OCI-LY1 (cell line): ENCODE results near the gene IL16.

Experiments
- EZH2 ChIP-seq: fragments of 200-600 bp; sonication (generic), shearing (Covaris generic); IDR thresholded peaks from 2 replicates; pipeline ENCODE4 v1.8.0; 2017; ENCODE audit warnings: borderline replicate concordance, mixed run types, mild to moderate bottlenecking, antibody characterized with exemption, low read length, moderate library complexity, mixed read lengths
- TF ChIP-seq, protein P1 (sequence below): fragments of 200-600 bp; sonication (generic), shearing (Covaris generic); IDR thresholded peaks from 2 replicates; pipeline ENCODE4 v1.5.1; 2017; ENCODE audit warnings: mild to moderate bottlenecking, antibody characterized with exemption, low read length, moderate library complexity, mixed read lengths

- TF ChIP-seq, protein P1, sequence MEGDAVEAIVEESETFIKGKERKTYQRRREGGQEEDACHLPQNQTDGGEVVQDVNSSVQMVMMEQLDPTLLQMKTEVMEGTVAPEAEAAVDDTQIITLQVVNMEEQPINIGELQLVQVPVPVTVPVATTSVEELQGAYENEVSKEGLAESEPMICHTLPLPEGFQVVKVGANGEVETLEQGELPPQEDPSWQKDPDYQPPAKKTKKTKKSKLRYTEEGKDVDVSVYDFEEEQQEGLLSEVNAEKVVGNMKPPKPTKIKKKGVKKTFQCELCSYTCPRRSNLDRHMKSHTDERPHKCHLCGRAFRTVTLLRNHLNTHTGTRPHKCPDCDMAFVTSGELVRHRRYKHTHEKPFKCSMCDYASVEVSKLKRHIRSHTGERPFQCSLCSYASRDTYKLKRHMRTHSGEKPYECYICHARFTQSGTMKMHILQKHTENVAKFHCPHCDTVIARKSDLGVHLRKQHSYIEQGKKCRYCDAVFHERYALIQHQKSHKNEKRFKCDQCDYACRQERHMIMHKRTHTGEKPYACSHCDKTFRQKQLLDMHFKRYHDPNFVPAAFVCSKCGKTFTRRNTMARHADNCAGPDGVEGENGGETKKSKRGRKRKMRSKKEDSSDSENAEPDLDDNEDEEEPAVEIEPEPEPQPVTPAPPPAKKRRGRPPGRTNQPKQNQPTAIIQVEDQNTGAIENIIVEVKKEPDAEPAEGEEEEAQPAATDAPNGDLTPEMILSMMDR: no peak
- no peak for TF ChIP-seq EZH2
Observed at GRCh38 chr15:81183439-81183775, 13.3 kb upstream of the IL16 start.
